Measurements from ENCODE around the gene KCNH4. TPM values are rescaled to one million over a fixed set of nuclear protein-coding genes. Genes with fewer than 3 reads are reported as not detected.

The KCNH4 gene
- total and polyA plus RNA-seq, 9 of the 15 experiments (the other 6 are each of a cell fraction or from before 2014, with no cell fraction given): 0.10 to 1.8 (median 0.50) TPM

- TF ChIP-seq YY1 (IDR thresholded peaks at IDR 0.05; ENCODE audit: borderline replicate concordance in 1 of 3, control insufficient read depth in 1 of 3, extremely low read depth in 1 of 3, insufficient read depth in 3 of 3, insufficient read length in 1 of 3, insufficient replicate concordance in 2 of 3, low read depth in 1 of 3, low read length in 2 of 3): peak in 1 of 3 experiments; percentile 67
- peak; percentile 95 for TF ChIP-seq DPF2 (IDR thresholded peaks at IDR 0.05)
- peak; percentile 56 for TF ChIP-seq ZBTB40 (IDR thresholded peaks at IDR 0.05)
- TF ChIP-seq ZBTB40 (CRISPR knock-in tag; IDR thresholded peaks at IDR 0.05): no peak
- TF ChIP-seq NBN (IDR thresholded peaks at IDR 0.05; ENCODE audit: low read depth): peak; percentile 84
- TF ChIP-seq CC2D1A (IDR thresholded peaks at IDR 0.05): peak; percentile 41; the same call in 1 of the 2 replicates
- peak; percentile 80 for TF ChIP-seq ARID1B (IDR thresholded peaks at IDR 0.05)
- 0 out of 2 replicates have a peak, but pooled peaks have one; percentile 39 for TF ChIP-seq THRB (CRISPR knock-in tag; conservative IDR thresholded peaks at IDR 0.05)
Measured at GRCh38 chr17:42182927-42183734, 2.2 kb upstream of the KCNH4 start (continued).

Data from K562 (cell line).